Fibroblast of skin of right biceps (primary cell): Measurements from ENCODE around the gene PPP2R2C.
A peak's percentile ranks its signal among the peaks of the same experiment; 100 is the strongest.

Experiments
- DNase-seq: peaks from one replicate; pipeline ENCODE4 v3.0.0-alpha.2; 2013

The PPP2R2C gene

DNA sequence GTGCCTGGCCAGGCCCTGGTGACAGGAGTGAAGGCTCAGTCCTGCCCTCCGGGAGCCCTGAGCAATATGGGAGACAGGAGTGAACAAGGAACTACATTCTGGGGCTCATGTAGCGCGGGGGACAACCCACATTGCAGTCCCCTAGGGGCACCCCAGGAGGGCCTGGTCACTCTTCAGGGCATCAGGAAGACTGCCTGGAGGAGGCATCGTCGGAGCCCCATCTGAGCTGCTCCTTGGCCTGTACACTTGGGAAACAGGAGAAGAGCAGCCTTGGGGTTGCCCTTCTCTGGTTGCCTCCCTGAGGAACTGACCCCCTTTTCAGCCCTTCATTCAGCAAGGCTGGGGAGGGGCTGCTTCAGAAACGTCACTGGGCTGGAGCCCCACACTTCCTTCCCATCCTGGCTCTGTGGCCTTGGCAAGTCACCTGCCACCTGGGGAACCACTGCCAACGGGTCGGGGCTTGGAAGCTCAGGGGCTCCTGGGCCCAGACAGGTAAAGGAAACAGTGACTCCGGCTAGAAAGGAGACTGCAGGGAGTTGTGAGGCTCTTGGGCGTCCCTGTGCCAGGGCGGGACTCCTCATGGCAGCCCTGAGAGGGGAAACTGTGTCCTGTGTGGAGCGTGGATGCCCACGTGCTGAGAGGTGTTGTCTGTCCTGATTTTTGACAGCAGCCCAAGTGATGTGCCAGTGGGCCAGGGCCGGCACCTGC is 192.7 kb downstream of the PPP2R2C start:
- DNase-seq: no peak

DNA sequence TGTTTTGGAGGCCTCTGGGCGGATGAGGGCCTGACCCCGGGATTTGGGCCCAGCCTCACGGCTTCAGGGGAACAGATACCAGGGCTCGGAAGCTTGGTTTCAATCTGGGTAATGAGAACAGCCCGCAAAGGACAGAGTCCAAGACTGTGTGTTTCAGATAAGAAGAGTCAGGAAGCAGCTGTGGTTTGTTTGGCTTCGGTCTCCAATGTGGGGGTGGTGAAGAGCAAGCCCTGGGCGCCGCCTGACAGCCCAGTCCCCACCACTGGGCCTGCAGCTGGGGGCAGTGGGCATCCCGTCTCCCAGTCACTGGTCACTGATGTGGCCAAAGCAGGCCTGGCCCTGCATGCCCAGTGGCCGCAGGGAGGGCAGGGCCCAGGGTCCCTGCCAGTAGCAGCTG is 193.6 kb downstream of the PPP2R2C start:
- no peak for DNase-seq

DNA sequence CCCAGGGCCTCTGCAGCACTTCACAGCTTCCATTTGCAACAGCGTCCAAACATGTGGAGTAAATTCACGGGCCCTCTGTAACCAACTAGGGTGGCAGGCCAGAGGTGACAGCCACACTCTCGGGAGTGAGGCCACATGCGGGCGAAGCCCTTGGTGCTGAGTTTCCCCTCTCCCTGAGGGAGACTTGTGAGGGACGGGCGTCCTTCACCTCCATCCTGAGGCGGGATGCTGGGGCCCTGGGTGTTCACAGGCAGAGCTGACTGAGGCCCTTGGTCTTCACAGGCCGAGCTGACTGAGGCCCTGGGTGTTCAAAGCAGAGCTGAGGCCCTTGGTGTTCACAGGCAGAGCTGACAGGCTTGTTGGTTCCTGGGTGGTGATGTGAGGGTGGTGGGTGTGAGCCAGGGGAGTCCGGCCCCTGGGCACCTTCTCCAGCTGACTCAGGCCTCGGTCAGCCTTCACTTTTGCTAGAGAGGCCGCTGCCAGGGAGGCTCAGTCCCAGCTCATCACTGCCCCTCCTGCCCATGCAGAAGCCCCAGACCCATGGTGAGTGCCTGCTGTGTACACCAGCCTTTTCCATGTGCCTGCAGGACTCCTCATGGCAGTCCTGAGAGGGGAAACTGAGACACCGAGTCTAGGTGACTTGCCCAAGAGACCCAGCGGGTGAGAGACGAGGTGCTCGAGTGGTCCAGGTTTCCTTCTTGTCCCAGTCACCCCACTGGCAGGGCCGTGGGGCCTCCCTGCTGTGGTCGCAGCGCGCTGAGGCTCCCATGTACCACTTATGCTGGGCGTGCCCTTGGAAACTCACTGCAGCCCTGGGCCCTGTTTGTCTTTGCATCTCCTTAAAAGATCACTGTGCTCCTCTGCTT is 194.2 kb downstream of the PPP2R2C start:
- DNase-seq: no peak

DNA sequence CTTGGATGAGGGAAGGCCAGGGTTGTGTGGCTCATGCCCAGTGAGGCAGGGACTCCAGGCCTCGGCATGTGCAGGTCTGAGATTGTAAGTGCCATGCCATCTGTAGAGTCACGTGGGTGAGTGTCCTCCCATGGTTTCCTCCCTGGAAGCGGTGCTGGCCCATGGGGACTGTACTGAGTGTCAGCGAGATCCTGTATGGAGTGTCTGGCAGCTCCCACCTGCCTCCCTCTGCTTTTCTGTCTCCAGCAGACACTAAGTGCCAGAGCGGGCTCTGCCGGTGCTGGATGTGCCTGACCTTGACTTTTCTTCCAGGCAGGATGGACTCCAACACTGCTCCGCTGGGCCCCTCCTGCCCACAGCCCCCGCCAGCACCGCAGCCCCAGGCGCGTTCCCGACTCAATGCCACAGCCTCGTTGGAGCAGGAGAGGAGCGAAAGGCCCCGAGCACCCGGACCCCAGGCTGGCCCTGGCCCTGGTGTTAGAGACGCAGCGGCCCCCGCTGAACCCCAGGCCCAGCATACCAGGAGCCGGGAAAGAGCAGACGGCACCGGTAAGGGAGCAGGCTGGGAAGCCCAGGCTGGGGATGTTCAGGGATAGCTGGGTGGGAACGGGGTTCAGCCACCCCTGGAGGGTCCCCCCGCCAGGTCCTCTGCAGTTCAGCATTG is 195.1 kb downstream of the PPP2R2C start:
- DNase-seq: no peak

DNA sequence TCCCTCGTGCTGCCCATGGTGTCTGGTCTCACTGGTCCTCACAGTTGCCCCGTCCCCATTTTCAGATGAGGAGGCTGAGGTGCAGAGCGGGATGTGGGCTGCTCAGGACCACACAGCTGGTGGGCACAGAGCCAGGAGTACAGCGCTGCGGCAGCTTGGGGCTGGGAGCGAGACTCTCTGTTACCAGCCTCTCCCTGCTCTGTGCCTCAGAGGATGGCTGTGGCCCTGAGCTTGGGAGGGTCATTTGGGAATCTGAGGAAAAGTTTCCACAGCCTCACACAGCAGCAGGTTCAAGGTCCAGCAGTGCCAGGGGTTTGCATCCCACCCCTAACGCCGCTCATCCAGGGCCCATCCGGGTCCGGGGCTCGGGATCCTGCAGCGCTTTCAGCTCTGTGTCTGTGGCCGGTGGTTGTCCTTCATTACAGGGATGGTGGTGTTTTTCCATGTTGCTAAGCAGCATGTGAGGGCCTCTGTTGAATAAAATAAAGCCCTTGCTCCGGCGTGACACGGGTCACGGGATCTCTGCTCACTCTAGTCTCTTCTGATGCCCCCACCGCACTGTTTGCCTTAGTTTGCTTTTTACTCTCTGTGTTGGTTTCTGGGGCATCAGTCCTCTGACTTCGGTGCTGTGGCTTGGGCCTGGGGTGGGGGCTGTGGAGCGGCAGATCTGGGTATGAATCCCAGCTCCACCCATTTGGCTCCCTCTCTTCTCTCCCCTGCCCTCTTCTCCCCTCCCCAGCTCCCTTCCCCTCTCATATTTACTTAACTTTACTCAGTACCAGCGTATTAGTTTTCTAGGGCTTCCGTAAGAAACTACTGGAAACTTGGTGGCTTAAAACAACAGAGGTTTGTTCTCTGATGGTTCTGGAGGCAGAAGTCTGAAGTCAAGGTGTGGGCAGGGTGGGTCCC is 196.3 kb downstream of the PPP2R2C start:
- no peak for DNase-seq

DNA sequence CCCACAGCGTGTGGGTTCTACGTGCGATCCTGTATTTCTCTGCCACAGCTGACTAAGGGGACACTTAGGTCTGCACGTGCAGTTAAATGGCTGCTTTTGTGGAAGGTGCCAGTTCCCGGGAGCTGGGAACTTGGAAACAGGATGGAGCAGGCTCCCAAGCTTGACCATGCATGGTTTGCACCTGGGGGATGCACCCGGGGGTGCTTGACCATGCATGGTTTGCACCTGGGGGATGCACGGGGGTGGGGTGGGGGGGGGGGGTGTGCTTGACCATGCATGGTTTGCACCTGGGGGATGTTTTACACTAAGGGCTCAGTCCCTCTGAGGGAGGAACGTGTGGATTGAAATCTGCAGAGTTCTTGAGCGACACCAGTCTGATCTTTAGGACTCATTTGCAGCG is 197.1 kb downstream of the PPP2R2C start:
- DNase-seq: no peak

DNA sequence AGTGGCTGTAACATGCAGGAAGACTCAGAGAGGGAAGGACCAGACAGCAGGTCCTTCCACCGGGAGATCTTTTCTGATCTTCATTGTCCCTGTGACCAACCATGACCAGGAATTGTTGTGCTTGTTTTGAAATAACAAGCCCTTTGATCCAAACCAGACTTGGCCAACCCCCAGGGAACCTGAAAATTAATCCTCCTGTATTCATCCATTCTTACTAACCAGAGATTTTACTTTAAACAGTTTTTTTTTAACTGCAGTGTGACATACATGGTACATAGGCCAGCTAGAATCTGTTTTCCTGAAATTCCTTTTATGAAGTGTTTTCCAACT is 198.8 kb downstream of the PPP2R2C start:
- no peak for DNase-seq

DNA sequence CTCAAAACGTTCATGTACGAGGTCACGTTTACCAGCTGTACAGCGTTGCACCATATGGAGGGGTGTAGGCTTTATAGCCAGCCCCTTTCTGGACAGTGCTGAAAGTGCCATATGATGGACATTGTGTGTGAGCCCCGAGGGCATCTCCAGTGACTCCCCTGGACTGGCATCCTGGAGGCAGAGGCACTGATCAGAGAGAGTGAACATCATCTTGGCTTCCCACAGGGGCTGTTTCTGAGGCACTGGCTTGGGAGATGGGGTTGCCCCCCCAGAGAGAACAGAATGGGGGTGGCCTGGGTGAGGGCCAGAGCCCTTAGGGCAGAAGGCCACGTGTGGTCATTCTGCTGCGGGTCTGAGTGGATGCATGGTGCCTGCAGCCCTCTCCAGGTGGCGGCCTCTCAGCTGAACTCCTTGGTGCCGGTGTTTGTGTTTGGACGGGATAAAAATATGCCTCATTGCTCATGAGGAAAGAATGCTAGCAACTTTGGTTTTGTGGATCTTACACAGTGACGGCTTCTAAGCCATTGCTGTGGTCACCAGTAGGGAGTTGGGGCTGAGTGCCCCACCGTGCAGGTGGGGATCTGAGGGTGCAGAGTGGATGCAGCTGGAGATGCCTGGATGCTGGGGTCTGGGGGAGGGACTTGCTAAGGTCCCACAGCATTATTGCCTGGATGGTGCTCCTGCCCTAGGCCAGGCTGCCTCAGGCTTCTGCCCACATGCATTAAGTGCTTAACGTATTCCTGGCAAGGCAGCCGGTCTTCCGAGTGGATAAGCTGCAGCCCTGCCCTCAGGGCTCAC is 199.4 kb downstream of the PPP2R2C start:
- peak; percentile 77 for DNase-seq

DNA sequence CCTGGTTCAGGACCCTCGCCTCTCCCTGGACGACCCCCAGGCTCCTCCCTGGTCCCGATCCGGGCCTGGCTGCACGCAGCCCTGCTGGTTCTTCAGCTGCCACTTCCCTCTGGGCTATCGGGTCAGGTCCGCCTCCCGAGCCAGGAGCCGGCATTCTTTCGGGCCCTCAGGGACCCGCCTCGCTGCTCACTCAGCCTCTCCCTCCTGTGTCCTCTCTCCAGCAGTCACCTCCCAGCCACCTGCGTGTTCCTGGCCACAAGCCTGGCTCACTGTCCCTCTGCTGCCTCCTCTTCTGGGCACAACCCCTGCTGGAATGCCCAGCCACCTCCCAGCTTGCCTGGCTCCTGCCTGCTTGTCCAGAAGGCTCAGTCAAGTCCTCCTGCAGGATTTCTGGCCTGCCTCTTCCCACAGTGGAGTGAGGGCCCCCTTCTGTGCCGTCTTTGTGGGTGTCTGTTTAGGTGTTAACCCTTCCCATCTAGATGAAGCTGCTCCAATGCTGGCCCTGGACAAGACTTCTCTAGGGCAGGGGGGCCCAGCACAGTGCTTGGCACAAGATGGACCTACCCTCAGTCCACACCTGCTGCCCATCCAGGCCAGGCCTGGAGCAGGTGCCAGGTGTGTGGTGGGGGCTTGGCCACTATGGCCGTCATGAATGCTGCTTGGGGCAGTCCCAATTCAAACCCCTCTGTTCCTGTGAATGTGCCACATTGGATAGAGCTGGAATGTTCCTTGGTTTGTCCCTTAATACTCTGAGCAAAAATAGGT is 200.5 kb downstream of the PPP2R2C start:
- DNase-seq: no peak

DNA sequence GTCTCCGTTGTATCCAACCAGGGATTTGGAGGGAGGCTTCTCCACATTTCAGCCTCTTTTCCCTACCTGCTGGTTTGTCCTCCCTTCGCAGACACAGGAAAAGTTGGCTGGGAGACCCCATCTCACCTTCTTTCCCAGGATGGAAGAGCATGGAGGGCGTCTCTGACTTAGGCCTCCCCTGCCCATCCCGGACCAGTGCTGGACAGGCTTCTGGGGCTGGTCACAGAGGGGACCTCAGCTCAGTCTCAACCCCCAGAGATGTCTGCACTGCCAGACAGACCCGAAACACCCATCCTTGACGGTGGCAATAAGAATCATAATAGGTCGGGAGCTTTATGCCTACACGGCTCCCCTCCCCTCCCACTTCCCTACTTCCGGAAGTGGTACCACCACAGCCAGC is 201.2 kb downstream of the PPP2R2C start:
- no peak for DNase-seq

DNA sequence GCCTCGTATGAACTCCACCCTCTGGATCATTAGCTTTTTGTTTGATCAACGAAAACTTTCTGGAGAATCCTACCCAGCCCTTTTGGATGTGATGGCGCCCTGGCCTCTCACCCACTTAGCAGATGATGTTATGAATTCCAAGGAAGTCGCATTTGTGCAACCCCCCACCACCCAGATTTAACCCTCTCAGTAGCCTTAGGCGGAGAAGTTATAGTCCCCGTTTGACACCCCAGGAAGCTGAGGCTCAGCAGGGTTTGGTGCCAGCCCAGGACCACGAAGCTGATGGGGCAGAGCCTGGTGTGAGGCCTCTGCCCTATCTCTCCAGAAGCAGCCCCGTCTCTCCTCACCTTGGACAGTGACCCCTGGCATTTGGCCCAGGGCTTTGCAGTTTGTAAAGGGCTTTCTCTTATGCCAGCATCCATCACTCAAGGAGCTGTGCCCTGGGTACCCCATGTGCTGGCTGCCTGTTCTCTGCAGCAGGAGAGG is 201.7 kb downstream of the PPP2R2C start:
- DNase-seq: peak; percentile 42
